Skin epidermis (tissue), 12 donors: ENCODE results near the gene LUC7L.
"Not testable (repeated sequence)": the region's sequence is repeated elsewhere in the genome, so short reads cannot be mapped to it uniquely, and the experiment has no call there.

Source experiments
- H3K27ac ChIP-seq, 21 experiments: fragments of 200-600 bp; sonication (generic) in 11 of 21; one replicate each; pipeline ENCODE4 v1.5.0; 2020; ENCODE audit warnings: mild to moderate bottlenecking in 3 of 21, inconsistent platforms in 2 of 21, moderate library complexity in 2 of 21
- H3K4me3 ChIP-seq, 7 experiments: fragments of 200-600 bp; sonication (generic) in 2 of 7; one replicate each; pipeline ENCODE4 v1.5.0; 2020; ENCODE audit warnings: inconsistent platforms in 2 of 7, mild to moderate bottlenecking in 2 of 7, moderate library complexity in 1 of 7

Gene LUC7L

GRCh38 chr16:153550-154216 lies 75.6 kb downstream of the LUC7L start:
- not testable (repeated sequence) for H3K4me3 ChIP-seq, H3K27ac ChIP-seq

GRCh38 chr16:153129-153521 lies 76.1 kb downstream of the LUC7L start:
- not testable (repeated sequence) for H3K27ac ChIP-seq, H3K4me3 ChIP-seq

GRCh38 chr16:152141-153128 lies 76.8 kb downstream of the LUC7L start, which contains the start of gene HBZ:
Gene HBZ (plus strand): TSS chr16:152644. CDS start chr16:152910, 266 bp downstream.
- no peak within 1 kb of the TSS for H3K27ac ChIP-seq
- no peak within 1 kb of the TSS for H3K4me3 ChIP-seq

GRCh38 chr16:149024-149660 lies 80.1 kb downstream of the LUC7L start:
- H3K4me3 ChIP-seq, result no peak overlapping the region

GRCh38 chr16:146646-147045 lies 82.6 kb downstream of the LUC7L start:
- Histone ChIP-seq H3K4me3 (no peak overlapping the region), H3K27ac (no peak overlapping the region)

More at GRCh38 chr16:149024-149660, 80.1 kb downstream of the LUC7L start:
- H3K27ac ChIP-seq, result no peak overlapping the region

- Histone ChIP-seq H3K4me3 (no peak overlapping the region), H3K27ac (no peak overlapping the region)
Measured at GRCh38 chr16:144797-145252, 84.4 kb downstream of the LUC7L start.

- Histone ChIP-seq H3K27ac (no peak overlapping the region), H3K4me3 (no peak overlapping the region)
Measured at GRCh38 chr16:143456-143855, 85.8 kb downstream of the LUC7L start.

GRCh38 chr16:143047-143446 lies 86.2 kb downstream of the LUC7L start:
- Histone ChIP-seq H3K27ac (no peak overlapping the region), H3K4me3 (no peak overlapping the region)

GRCh38 chr16:142405-142967 lies 86.8 kb downstream of the LUC7L start:
- H3K27ac ChIP-seq, result no peak overlapping the region
- H3K4me3 ChIP-seq, result no peak overlapping the region

GRCh38 chr16:140175-140857 lies 88.9 kb downstream of the LUC7L start:
- Histone ChIP-seq H3K4me3 (no peak overlapping the region), H3K27ac (no peak overlapping the region)
